ENCODE results near the gene KCTD19. TPM values are rescaled to one million over a fixed set of nuclear protein-coding genes. Genes with fewer than 3 reads are reported as not detected.
"Not testable (repeated sequence)": the region's sequence is repeated elsewhere in the genome, so short reads cannot be mapped to it uniquely, and the experiment has no call there.

KCTD19 gene
- total RNA-seq, 2 experiments from 2014 or later: not detected

DNA sequence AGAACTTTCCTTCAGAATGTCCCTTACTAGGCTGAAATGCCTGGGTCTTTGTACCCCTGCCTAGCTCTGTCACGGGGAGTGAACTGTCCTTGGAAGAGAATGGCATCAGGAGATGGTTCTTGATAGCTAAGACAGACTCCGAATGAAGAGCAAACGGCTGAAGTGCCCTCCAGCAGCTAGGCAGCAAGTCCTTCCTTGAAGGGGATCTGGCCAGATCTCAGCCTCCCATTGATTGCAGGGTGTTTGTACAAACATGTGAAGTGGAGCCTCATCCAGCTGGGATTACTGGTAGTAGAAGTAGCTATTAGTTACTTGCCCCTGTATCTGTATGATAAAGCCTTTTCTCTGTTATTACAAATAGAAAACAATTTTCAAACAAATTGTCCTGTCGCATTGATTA is 31.0 kb upstream of the KCTD19 start:
- Mint-ChIP-seq H3K4me3 (no peak overlapping the region), H3K4me1 (ENCODE audit: low read depth) (no peaks in the 10 kb centered on the region), H3K27ac (no peak overlapping the region), H3K36me3 (ENCODE audit: low read depth) (no peaks in the 10 kb centered on the region), H3K9me3 (no peaks in the 10 kb centered on the region), H3K27me3 (peaks cover 14% of the 10 kb centered on the region)
- TF ChIP-seq, protein P1, sequence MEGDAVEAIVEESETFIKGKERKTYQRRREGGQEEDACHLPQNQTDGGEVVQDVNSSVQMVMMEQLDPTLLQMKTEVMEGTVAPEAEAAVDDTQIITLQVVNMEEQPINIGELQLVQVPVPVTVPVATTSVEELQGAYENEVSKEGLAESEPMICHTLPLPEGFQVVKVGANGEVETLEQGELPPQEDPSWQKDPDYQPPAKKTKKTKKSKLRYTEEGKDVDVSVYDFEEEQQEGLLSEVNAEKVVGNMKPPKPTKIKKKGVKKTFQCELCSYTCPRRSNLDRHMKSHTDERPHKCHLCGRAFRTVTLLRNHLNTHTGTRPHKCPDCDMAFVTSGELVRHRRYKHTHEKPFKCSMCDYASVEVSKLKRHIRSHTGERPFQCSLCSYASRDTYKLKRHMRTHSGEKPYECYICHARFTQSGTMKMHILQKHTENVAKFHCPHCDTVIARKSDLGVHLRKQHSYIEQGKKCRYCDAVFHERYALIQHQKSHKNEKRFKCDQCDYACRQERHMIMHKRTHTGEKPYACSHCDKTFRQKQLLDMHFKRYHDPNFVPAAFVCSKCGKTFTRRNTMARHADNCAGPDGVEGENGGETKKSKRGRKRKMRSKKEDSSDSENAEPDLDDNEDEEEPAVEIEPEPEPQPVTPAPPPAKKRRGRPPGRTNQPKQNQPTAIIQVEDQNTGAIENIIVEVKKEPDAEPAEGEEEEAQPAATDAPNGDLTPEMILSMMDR (IDR thresholded peaks at IDR 0.05): no peak
- no peaks in the 10 kb centered on the region for H3K27me3 ChIP-seq (ENCODE audit: control insufficient read depth in 1 of 2, insufficient read depth in 2 of 2, low read length in 2 of 2)
- H3K36me3 ChIP-seq (ENCODE audit: insufficient read depth, low read length): no peaks in the 10 kb centered on the region
- POLR2A ChIA-PET: no interaction called here
- CTCF ChIA-PET: no interaction called here
- no peaks in the 10 kb centered on the region for H3K4me1 ChIP-seq (ENCODE audit: insufficient read depth, low read length)
- no peaks in the 10 kb centered on the region for H3K9me3 ChIP-seq (ENCODE audit: control insufficient read depth in 1 of 2, insufficient read depth in 1 of 2, low read length in 2 of 2)
- H3K4me3 ChIP-seq (ENCODE audit: low read length): no peak overlapping the region
- ATAC-seq (ENCODE audit: poor library complexity): no peak
- intact Hi-C loops (cut with DNase I, micrococcal nuclease): no loop called here
- no peak for DNase-seq
- H3K27ac ChIP-seq (ENCODE audit: low read depth in 1 of 2, low read length in 2 of 2): no peak overlapping the region

DNA sequence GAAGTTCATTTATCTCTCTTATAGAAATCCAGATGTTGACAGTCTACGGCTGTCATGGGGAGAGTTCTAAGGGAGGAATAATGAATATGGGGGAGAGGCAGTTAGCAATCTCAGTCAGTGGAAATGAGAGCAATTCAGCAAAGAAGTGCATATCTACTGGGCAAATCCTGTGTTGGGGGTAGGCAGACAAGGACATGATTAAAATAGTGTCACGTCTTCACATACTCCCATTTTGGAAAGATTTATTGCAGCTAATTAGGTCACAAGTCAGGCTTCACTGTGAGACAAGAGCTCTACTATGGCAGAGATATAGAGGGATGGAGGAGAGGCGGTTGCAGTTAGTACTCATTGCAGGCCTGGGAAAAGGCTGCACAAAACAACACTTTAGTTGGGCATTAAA is 29.9 kb upstream of the KCTD19 start:
- H3K36me3 Mint-ChIP-seq (ENCODE audit: low read depth): no peaks in the 10 kb centered on the region
- H3K27ac Mint-ChIP-seq: no peak overlapping the region
- H3K4me1 ChIP-seq (ENCODE audit: insufficient read depth, low read length): no peaks in the 10 kb centered on the region
- no peak for ATAC-seq (ENCODE audit: poor library complexity)
- no peaks in the 10 kb centered on the region for H3K4me1 Mint-ChIP-seq (ENCODE audit: low read depth)
- intact Hi-C loops (cut with DNase I, micrococcal nuclease): no loop called here
- H3K9me3 ChIP-seq (ENCODE audit: control insufficient read depth in 1 of 2, insufficient read depth in 1 of 2, low read length in 2 of 2): no peaks in the 10 kb centered on the region
- H3K9me3 Mint-ChIP-seq: no peaks in the 10 kb centered on the region
- H3K4me3 ChIP-seq (ENCODE audit: low read length): no peak overlapping the region
- no peaks in the 10 kb centered on the region for H3K36me3 ChIP-seq (ENCODE audit: insufficient read depth, low read length)
- no peak overlapping the region for H3K4me3 Mint-ChIP-seq
- ChIA-PET POLR2A (no interaction called here), CTCF (no interaction called here)
- no peak for DNase-seq
- no peak overlapping the region for H3K27ac ChIP-seq (ENCODE audit: low read depth in 1 of 2, low read length in 2 of 2)
- no peaks in the 10 kb centered on the region for H3K27me3 ChIP-seq (ENCODE audit: control insufficient read depth in 1 of 2, insufficient read depth in 2 of 2, low read length in 2 of 2)
- TF ChIP-seq, protein P1 (IDR thresholded peaks at IDR 0.05): no peak
- peaks cover 14% of the 10 kb centered on the region for H3K27me3 Mint-ChIP-seq

DNA sequence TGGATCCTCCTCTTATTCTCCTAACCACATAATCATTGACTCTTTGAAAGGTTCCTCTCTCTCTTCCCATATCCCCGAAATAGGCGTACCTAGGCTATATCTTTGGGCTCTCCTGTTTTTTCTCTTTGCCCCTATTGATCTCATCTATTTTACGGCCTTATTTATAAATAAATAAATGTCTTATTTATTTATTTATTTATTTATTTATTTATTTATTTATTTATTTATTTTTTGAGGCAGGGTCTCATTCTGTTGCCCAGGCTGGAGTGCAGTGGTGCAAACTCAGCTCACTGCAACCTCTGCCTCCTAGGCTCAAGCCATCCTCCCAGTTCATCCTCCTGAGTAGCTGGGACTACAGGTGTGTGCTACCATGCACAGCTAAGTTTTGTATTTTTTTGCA is 25.9 kb upstream of the KCTD19 start:
- H3K27ac Mint-ChIP-seq; H3K36me3 Mint-ChIP-seq (ENCODE audit: low read depth); H3K9me3 Mint-ChIP-seq: not testable (repeated sequence)

DNA sequence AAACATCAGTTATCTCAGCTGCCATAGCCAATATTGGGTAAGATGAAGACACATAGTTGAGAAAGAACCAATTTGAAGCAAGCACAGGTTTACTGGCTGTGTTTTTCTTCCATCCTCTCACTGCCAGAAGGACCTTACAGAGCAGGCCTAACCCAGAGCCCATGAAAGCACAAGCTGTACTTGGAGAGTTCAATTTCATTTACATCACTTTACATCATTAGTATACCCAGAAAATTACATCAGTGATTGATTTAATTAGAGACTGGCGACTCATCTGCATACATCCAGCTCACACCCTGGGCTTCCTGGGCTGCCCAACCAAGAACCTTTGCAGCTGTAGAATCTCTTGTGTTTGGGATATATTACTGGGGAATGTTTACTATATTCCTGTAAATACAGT is 23.8 kb upstream of the KCTD19 start:
- intact Hi-C loops (cut with DNase I, micrococcal nuclease): loop anchor here in 1 of 2 experiments (5.0 kb wide), 1 partner anchor 117 kb away; no protein-coding TSS in a partner anchor
- no peaks in the 10 kb centered on the region for H3K36me3 Mint-ChIP-seq (ENCODE audit: low read depth)
- Histone ChIP-seq H3K4me3 (ENCODE audit: low read length) (no peak overlapping the region), H3K36me3 (ENCODE audit: insufficient read depth, low read length) (no peaks in the 10 kb centered on the region), H3K27me3 (ENCODE audit: control insufficient read depth in 1 of 2, insufficient read depth in 2 of 2, low read length in 2 of 2) (no peaks in the 10 kb centered on the region), H3K9me3 (ENCODE audit: control insufficient read depth in 1 of 2, insufficient read depth in 1 of 2, low read length in 2 of 2) (no peaks in the 10 kb centered on the region), H3K4me1 (ENCODE audit: insufficient read depth, low read length) (no peaks in the 10 kb centered on the region), H3K27ac (ENCODE audit: low read depth in 1 of 2, low read length in 2 of 2) (no peak overlapping the region)
- ChIA-PET POLR2A (no interaction called here), CTCF (no interaction called here)
- DNase-seq: no peak
- ATAC-seq (ENCODE audit: poor library complexity): no peak
- H3K27me3 Mint-ChIP-seq: peaks cover 5% of the 10 kb centered on the region
- no peaks in the 10 kb centered on the region for H3K4me1 Mint-ChIP-seq (ENCODE audit: low read depth)
- TF ChIP-seq, protein P1 (IDR thresholded peaks at IDR 0.05): no peak
- H3K9me3 Mint-ChIP-seq: no peaks in the 10 kb centered on the region
- H3K4me3 Mint-ChIP-seq: no peak overlapping the region
- no peak overlapping the region for H3K27ac Mint-ChIP-seq

More for the DNA sequence above, 25.9 kb upstream of the KCTD19 start:
- H3K4me1 Mint-ChIP-seq (ENCODE audit: low read depth); H3K9me3 ChIP-seq (ENCODE audit: control insufficient read depth in 1 of 2, insufficient read depth in 1 of 2, low read length in 2 of 2); DNase-seq; H3K36me3 ChIP-seq (ENCODE audit: insufficient read depth, low read length); ATAC-seq (ENCODE audit: poor library complexity); H3K27me3 ChIP-seq (ENCODE audit: control insufficient read depth in 1 of 2, insufficient read depth in 2 of 2, low read length in 2 of 2); POLR2A ChIA-PET; H3K4me1 ChIP-seq (ENCODE audit: insufficient read depth, low read length); H3K4me3 ChIP-seq (ENCODE audit: low read length); H3K27ac ChIP-seq (ENCODE audit: low read depth in 1 of 2, low read length in 2 of 2); CTCF ChIA-PET; H3K4me3 Mint-ChIP-seq: not testable (repeated sequence)
- intact Hi-C loops (cut with DNase I, micrococcal nuclease): loop anchor here in 1 of 2 experiments (5.0 kb wide), 1 partner anchor 115 kb away; no protein-coding TSS in a partner anchor
- H3K27me3 Mint-ChIP-seq: peaks cover 13% of the 10 kb centered on the region

Measured in CD4-positive, alpha-beta T cell (primary cell).